HG03520 (cell line): Measurements from ENCODE around the gene ZNF177.

Experiments
- ATAC-seq: cut with Tn5 transposase; IDR thresholded peaks from one replicate; pipeline ENCODE4 v1.9.1; 2021; ENCODE audit warnings: mild to moderate bottlenecking, moderate library complexity; ENCODE audit not compliant: unreplicated experiment

Gene ZNF177

DNA sequence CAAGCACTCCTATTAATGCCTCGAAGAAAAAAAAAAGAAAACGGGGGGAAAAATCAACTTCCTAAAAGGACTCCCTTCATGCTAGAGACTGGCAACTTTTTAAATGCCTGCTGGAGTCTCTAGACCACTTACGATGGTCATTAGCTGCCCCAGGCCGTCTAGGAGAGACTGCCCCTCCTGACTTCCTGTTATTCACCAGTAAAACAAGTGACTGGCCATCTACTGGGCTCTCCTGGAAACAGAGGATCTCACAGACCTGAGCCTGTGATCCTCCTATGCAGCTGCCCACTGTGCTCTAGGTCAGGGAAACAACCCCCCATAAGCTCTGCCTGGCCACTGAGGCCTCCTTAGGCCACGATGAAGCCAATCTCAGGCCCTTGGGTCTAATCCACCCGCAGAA lies 65.1 kb downstream of the ZNF177 start:
- no peak for ATAC-seq

DNA sequence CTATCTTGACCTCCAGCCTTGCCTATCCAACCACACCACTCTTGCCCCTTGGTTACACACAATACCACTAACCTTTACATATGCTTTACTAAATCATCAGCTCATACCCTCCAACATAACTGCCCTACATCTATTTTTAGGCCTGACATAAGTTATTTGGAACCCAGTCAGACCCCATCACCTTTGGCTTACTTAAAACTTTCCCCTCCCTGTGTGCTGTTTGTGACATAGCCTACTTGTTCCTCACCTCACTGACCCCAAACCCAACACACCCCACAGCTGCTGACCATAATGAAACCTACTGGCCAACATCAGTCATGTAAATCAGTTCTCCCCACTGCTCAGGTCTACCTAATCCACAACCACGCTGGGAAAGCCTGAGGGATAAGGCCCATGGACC lies 67.6 kb downstream of the ZNF177 start:
- ATAC-seq, result no peak

DNA sequence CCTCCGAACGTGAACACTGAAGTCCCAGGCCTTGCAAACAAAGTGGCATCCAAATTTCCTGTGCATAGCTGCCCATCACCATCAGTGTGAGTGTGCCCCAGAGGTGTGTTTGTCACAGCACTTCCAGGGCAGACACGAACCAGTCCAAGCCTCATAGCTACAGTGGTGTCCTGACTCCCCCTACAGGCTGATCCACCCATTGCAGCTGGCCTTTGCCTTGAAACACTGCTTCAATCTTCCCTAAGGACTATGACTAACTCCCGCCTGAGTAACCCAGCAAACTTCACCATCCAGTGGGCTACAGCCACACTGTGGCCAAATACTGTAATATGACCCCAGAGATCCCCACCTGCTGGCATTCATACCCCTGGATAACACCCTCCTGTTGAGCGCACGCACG lies 68.7 kb downstream of the ZNF177 start:
- ATAC-seq, result no peak
